Measurements from ENCODE around the gene ECHDC3.

DNA sequence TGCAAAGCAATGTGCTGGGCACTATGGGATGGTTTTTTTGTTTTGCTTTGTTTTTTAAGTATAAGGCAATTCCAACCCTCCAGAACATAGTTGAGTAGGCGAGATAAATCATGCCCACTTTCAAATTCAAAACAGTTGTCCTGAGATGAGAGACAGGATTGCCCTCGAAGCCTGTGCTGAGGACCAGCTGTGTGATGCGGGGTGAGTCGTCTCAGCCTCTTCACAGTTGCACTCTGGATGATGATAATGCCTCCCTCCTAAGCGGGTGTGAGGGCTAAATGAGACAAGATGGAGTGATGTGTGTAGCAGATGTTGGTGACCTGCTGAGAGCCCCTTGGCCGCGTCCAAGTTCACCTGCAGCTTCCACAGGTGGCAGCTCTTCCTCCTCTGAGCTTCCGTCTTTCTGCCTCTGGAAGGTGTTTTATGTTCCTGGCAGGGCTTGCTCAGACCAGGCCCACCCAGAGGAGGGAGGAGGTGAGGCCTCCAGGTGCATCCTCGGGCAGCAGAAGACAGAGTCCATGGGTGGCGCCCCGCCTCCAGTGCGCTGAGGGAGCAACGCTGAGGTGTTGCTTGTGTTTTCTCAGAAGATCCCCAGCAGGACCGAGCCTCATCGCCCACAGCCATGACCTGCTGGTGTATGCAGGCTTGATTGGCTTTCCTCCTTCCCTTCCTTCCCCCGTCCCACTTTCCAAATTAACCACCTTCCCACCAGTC, 30.6 kb downstream of the ECHDC3 start:
- TF ChIP-seq, protein P1, sequence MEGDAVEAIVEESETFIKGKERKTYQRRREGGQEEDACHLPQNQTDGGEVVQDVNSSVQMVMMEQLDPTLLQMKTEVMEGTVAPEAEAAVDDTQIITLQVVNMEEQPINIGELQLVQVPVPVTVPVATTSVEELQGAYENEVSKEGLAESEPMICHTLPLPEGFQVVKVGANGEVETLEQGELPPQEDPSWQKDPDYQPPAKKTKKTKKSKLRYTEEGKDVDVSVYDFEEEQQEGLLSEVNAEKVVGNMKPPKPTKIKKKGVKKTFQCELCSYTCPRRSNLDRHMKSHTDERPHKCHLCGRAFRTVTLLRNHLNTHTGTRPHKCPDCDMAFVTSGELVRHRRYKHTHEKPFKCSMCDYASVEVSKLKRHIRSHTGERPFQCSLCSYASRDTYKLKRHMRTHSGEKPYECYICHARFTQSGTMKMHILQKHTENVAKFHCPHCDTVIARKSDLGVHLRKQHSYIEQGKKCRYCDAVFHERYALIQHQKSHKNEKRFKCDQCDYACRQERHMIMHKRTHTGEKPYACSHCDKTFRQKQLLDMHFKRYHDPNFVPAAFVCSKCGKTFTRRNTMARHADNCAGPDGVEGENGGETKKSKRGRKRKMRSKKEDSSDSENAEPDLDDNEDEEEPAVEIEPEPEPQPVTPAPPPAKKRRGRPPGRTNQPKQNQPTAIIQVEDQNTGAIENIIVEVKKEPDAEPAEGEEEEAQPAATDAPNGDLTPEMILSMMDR (IDR thresholded peaks at IDR 0.05; ENCODE audit: low read depth, low read length) = no peak
- TF ChIP-seq EZH2phosphoT487 (IDR thresholded peaks at IDR 0.05; ENCODE audit: low read depth) = no peak

Measured in OCI-LY3 (cell line).